Endothelial cell of umbilical vein (primary cell): ENCODE data around the gene HECTD1.

Experiments
- CTCF ChIP-seq, 2 donors: IDR thresholded peaks; 1 replicate in 1 of 2; 2 replicates in 1 of 2; pipeline ENCODE4 v1.5.1; 2011; ENCODE audit warnings: low read length in 2 of 2, mild to moderate bottlenecking in 2 of 2, moderate library complexity in 2 of 2, control low read depth in 1 of 2, inconsistent platforms in 1 of 2, low read depth in 1 of 2; ENCODE audit not compliant: insufficient read depth in 1 of 2; ENCODE audit errors: extremely low read depth in 1 of 2
- JUN ChIP-seq: IDR thresholded peaks from 2 replicates; pipeline ENCODE4 v1.6.1; 2011; ENCODE audit warnings: borderline replicate concordance, low read depth; ENCODE audit not compliant: insufficient read length, insufficient read depth
- POLR2A ChIP-seq: IDR thresholded peaks from 2 replicates; pipeline ENCODE4 v1.6.1; 2012; ENCODE audit warnings: low read depth, mild to moderate bottlenecking, control low read depth, low read length

GRCh38 chr14:31224808-31225207, 17.2 kb upstream of the HECTD1 start:
- TF ChIP-seq JUN: no peak
- TF ChIP-seq POLR2A: no peak
- no peak for TF ChIP-seq CTCF (IDR thresholded peaks at IDR 0.05; ENCODE audit: extremely low read depth in 1 of 2, insufficient read depth in 1 of 2, low read depth in 1 of 2, low read length in 2 of 2)
